ENCODE data around the gene CRYZL1. TPM values are rescaled to one million over a fixed set of nuclear protein-coding genes. Genes with fewer than 3 reads are reported as not detected.

Gene CRYZL1
- total RNA-seq, 1 experiment from 2014 or later: 24.8 TPM

GRCh38 chr21:33673473-33673872 lies 31.9 kb upstream of the CRYZL1 start:
- Histone ChIP-seq H3K27ac (ENCODE audit: low read length) (no peak overlapping the region), H3K4me3 (ENCODE audit: low read depth in 2 of 2, low read length in 2 of 2) (no peak overlapping the region), H3K27me3 (ENCODE audit: control insufficient read depth, insufficient read depth, low read length) (no peaks in the 10 kb centered on the region), H3K36me3 (ENCODE audit: control insufficient read depth, insufficient read depth, low read length) (no peaks in the 10 kb centered on the region; the same call in 1 of the 2 replicates), H3K9me3 (ENCODE audit: control insufficient read depth, insufficient read depth, low read depth, low read length) (no peaks in the 10 kb centered on the region), H3K4me1 (ENCODE audit: control insufficient read depth, insufficient read depth, low read length) (peaks cover 9% of the 10 kb centered on the region)
- ChIA-PET CTCF (no interaction called here), POLR2A (interaction anchor here (0.5 kb wide), 1 partner anchor 530 kb away, joined by 6 read pairs; no protein-coding TSS in a partner anchor)
- DNase-seq (ENCODE audit: low read depth, low spot score) (no peak), ATAC-seq (no peak)
- BruUV-seq (replicated peaks): no TSS peak
- TF ChIP-seq CTCF (IDR thresholded peaks at IDR 0.05) (no peak), TCF7L2 (IDR thresholded peaks at IDR 0.05; ENCODE audit: low read depth, low read length) (no peak), POLR2AphosphoS5 (IDR thresholded peaks at IDR 0.05; ENCODE audit: low read depth, low read length) (no peak), SIN3A (IDR thresholded peaks at IDR 0.05; ENCODE audit: borderline replicate concordance, insufficient read depth, low read depth, low read length) (no peak), REST (IDR thresholded peaks at IDR 0.05; ENCODE audit: insufficient read depth in 1 of 2, low read depth in 2 of 2, low read length in 1 of 2) (no peak)
- intact Hi-C loops (cut with micrococcal nuclease; ENCODE audit: unreplicated experiment): no loop called here
- in situ Hi-C loops (cut with HindIII; ENCODE audit: low pct_unique_long_range_greater_than_20kb, low sequenced_read_pairs): no loop called here

- no peak overlapping the region for H3K4me3 ChIP-seq (ENCODE audit: low read depth in 2 of 2, low read length in 2 of 2)
- in situ Hi-C loops (cut with HindIII; ENCODE audit: low pct_unique_long_range_greater_than_20kb, low sequenced_read_pairs): no loop called here
- no peaks in the 10 kb centered on the region for H3K27me3 ChIP-seq (ENCODE audit: control insufficient read depth, insufficient read depth, low read length)
- CTCF ChIA-PET: no interaction called here
- peaks cover 9% of the 10 kb centered on the region for H3K4me1 ChIP-seq (ENCODE audit: control insufficient read depth, insufficient read depth, low read length)
- H3K36me3 ChIP-seq (ENCODE audit: control insufficient read depth, insufficient read depth, low read length): no peaks in the 10 kb centered on the region; the same call in 1 of the 2 replicates
- intact Hi-C loops (cut with micrococcal nuclease; ENCODE audit: unreplicated experiment): no loop called here
- H3K9me3 ChIP-seq (ENCODE audit: control insufficient read depth, insufficient read depth, low read depth, low read length): no peaks in the 10 kb centered on the region
- no TSS peak for BruUV-seq (replicated peaks)
- DNase-seq (ENCODE audit: low read depth, low spot score): no peak
- TF ChIP-seq TCF7L2 (IDR thresholded peaks at IDR 0.05; ENCODE audit: low read depth, low read length) (no peak), CTCF (IDR thresholded peaks at IDR 0.05) (no peak), POLR2AphosphoS5 (IDR thresholded peaks at IDR 0.05; ENCODE audit: low read depth, low read length) (no peak), REST (IDR thresholded peaks at IDR 0.05; ENCODE audit: insufficient read depth in 1 of 2, low read depth in 2 of 2, low read length in 1 of 2) (no peak), SIN3A (IDR thresholded peaks at IDR 0.05; ENCODE audit: borderline replicate concordance, insufficient read depth, low read depth, low read length) (no peak)
- ATAC-seq: no peak
- no peak overlapping the region for H3K27ac ChIP-seq (ENCODE audit: low read length)
- POLR2A ChIA-PET: interaction anchor here (0.6 kb wide), 1 partner anchor 1759 kb away, joined by 3 read pairs; no protein-coding TSS in a partner anchor
These were observed 28.8 kb upstream of the CRYZL1 start for GRCh38 chr21:33670076-33670978.
